GM18951 (cell line): ENCODE results near the gene PNKP.

Source experiments
- POLR2A ChIP-seq: IDR thresholded peaks from 4 replicates; pipeline ENCODE4 v1.6.1; 2011; ENCODE audit warnings: mild to moderate bottlenecking; ENCODE audit not compliant: insufficient read length, insufficient read depth; ENCODE audit errors: extremely low read depth
- in situ Hi-C: fragments of 300-500 bp; cut with MboI; formaldehyde crosslinking; loops from one replicate; pipeline ENCODE4 v1.12.0; 2022; ENCODE audit warnings: low sequenced_read_pairs, mixed read lengths, inconsistent platforms; ENCODE audit not compliant: unreplicated experiment

PNKP gene

GRCh38 chr19:49855676-49856573 lies 11.5 kb downstream of the PNKP start:
- in situ Hi-C loops = no loop called here
- TF ChIP-seq POLR2A = peak; percentile 26

GRCh38 chr19:49855277-49855675 lies 12.1 kb downstream of the PNKP start:
- no peak for TF ChIP-seq POLR2A
- in situ Hi-C loops = no loop called here

GRCh38 chr19:49854378-49855263 lies 12.8 kb downstream of the PNKP start:
- TF ChIP-seq POLR2A = peak; percentile 11
- in situ Hi-C loops = no loop called here

- TF ChIP-seq POLR2A = no peak
- in situ Hi-C loops = no loop called here
Measured at GRCh38 chr19:49853852-49854377, 13.5 kb downstream of the PNKP start.

GRCh38 chr19:49852631-49853126 lies 14.7 kb downstream of the PNKP start:
- in situ Hi-C loops = no loop called here
- TF ChIP-seq POLR2A = no peak

GRCh38 chr19:49851456-49852259 lies 15.7 kb downstream of the PNKP start:
- TF ChIP-seq POLR2A = no peak
- in situ Hi-C loops = no loop called here

- TF ChIP-seq POLR2A = peak; percentile 64
- in situ Hi-C loops = no loop called here
Measured at GRCh38 chr19:49850487-49851342, 16.7 kb downstream of the PNKP start, which contains the start of gene PTOV1. Gene PTOV1, plus strand, starts transcription at chr19:49851159.

GRCh38 chr19:49850221-49850486 lies 17.2 kb downstream of the PNKP start:
- no peak for TF ChIP-seq POLR2A
- in situ Hi-C loops = no loop called here

- in situ Hi-C loops = no loop called here
- no peak for TF ChIP-seq POLR2A
Measured at GRCh38 chr19:49849433-49850220, 17.7 kb downstream of the PNKP start.

GRCh38 chr19:49848938-49849337 lies 18.4 kb downstream of the PNKP start:
- TF ChIP-seq POLR2A = no peak
- in situ Hi-C loops = no loop called here
